NCI-H2227 treated with DMSO at 0.1 percent for 48 hours (cell line): Measurements from ENCODE around the gene PPAN.

Experiments
- DNase-seq: peaks from one replicate; lab custom pipeline; 2025; lab: John Stamatoyannopoulos, UW

PPAN gene

DNA sequence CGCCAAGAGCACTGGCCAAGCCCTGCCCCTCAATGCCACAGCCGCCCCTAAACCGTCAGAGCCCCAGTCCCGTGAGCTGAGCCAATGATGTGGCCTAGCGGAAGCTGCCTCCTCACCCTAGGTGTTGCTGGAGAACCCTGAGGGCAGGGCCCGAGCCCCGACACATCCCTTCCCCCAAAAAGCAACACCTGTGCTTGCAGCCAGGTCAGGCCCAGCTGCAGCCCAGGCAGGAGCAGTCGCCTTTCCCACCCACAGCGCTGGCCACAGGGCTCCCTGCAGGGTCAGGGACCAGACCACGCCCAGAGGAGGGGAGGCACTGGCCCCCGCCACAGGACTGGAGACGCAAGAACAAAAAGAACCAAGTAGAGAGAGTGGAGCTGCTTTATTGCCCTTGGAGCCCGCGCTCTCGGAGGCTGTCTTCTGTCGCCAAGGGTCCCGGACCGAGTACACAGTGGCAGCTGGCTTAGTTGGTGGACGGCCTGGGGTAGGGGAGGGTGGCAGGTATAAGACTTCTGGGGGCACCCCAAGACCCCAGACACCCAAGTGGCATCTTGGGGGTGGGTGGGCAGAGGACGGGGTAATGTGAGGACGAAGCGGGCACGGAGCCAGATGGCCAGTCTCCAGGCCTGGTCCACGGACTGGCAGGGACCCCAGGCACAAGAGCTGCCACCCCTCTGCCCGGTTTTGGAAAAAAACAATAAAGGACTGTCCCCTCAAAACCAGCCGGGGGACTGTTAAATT lies 8.7 kb downstream of the PPAN start:
- DNase-seq: no peak

- DNase-seq: no peak
Observed at GRCh38 chr19:10115392-10116084, 9.4 kb downstream of the PPAN start.

DNA sequence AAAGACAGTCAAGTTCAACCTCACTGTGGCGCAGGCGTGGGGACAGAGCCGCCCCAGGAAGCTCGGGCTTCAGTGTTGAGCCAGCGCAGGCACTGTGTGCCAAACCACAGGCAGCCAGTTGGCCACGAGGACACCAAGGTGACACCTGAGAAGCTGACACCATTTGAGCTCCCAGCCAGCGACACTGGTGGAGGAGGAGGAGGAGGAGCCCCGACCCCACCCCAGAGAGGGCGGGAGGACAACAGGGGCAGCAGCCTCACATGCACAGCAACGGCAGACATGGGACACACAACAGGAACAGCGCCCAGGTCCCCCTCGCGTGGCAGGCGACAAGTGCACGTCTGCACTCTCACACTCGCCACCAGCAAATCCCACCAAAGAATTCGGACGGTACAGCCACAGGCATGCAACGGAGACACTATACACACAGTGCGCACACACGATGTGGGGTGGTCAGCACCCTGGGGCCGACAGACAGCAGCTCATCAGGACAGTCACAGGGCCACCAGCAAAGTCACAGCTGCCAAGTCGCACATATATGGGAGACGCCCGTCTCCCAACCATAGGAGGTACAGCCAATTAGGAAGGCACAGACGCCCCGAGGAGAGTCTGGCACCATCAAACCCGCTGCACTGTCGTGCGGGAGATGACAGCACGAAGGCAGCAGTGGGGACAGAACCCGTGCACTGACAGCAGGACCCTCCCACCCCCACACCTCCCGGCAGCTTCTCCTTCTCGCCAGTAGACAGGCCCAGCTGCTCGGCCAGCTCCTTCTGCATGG lies 10.1 kb downstream of the PPAN start:
- no peak for DNase-seq

DNA sequence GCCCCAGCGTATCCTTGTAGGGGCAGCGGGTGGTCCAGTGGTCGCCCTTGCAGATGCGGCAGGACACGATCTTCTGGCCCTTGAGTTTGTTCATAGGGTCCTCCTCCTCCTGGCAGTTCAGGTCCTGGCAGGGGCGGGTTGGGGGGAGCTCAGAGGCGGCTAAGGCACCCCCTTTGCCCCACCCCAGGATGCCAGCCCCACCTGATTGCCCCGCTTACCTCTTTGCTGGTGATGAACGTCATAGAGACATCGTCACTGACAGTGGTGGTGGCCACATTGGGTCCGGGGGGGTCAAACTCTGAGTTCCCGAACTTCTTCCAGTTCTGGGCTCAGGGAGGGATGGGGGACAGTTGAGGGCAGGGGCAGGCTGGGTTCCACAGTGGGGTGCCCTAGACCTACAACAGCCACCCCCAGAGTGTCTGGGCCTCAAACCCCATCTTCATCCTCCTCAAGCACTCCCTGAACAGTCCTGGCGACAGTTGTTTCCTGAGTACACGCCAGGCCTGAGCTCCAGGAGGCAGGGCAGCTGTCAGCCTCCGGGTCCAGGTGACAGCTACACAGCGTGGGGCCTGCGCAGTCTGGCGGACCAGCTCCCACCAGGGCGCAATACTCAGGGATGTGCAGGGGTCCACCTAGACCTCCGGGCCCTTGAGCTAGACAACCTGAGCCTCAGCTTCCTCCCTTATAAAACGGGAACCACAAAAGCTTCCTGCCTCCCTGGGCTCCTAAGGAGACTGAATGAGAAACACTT lies 10.9 kb downstream of the PPAN start:
- DNase-seq: no peak

DNA sequence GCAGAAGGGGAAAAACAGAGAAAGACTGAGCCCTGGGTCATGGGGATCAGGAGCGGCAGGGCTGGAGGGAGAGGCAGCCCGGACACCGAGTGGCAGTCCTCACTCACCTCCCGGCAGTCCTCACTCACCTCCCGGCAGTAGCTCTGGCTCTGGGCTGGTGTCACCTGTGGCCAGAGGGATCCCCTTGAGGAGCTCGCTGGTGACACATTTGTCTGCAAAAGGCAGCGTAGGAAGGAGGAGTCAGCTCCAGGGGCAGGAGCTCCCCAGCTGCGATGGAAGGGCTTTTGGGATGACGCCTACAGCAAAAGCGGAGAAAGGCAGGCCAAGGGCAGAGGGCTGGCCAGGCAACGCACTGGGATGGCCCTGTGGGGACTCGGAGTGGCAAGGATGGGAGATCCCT lies 12.8 kb downstream of the PPAN start:
- no peak for DNase-seq

DNA sequence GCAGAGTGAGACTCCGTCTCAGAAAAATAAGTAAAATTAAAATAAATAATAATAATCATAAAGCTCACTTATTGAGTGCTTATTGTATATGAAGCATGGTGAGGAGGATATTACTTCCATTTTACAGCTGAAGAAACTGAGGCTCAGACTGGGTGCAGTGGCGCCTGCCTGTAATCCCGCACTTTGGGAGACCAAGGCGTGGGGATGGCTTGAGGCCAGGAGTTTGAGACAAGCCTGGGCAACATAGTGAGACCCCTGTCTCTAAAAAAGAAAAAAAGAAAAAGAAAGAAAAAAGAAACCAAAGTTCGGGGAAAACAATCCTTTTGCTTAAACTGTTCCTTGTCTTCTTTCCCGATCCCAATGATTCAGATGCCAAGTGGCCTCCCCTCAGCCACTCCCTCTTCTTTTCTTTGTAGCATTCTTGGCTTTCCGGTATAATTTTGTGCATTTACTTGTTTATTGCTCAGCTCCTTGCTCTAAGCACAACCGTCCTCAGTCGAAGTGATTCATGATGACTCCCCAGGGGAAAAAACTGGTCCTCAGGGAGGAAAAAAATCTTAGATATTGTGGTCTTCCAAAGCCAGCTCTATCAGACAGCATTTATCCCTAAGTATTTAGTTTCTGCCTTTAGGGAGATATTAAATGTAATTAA lies 14.5 kb downstream of the PPAN start:
- no peak for DNase-seq

DNA sequence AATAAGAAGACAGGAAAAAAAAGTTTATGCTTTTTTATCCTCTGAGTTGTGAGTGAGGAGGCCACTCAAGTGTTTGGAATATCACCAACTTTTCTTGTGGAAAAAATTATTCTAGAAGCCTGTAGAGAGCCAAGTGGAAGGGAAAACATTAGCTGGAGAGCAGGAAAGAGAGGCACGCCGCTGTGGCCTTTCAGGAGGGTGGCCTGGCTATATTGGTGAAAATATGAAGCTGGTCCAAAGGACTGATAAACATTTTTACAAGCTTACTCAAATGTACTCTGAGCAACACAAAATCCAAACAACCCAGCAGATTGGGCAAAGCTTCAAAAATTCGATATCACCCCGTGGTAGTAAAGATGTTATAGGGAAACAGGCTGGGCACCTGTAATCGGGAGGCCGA lies 15.9 kb downstream of the PPAN start:
- DNase-seq: no peak

GRCh38 chr19:10124429-10124828 lies 18.3 kb downstream of the PPAN start:
- no peak for DNase-seq

DNA sequence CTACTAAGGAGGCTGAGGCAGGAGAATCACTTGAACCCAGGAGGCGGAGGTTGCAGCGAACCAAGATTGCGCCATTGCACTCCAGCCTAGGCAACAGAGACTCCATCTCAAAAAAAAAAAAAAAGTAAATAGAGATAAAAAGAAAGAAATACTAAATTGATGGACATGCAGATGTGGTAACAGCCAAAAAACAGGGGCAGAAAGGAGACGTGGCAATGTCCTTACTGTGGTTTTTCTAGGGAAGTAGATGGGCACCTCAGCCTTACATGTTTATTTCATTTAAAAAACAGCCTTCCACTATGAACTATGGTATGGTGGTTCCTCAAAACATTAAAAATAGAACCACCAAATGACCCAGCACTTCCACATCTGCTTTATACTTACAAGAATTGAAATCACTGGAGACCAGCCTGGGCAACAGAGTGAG lies 20.1 kb downstream of the PPAN start:
- no peak for DNase-seq

DNA sequence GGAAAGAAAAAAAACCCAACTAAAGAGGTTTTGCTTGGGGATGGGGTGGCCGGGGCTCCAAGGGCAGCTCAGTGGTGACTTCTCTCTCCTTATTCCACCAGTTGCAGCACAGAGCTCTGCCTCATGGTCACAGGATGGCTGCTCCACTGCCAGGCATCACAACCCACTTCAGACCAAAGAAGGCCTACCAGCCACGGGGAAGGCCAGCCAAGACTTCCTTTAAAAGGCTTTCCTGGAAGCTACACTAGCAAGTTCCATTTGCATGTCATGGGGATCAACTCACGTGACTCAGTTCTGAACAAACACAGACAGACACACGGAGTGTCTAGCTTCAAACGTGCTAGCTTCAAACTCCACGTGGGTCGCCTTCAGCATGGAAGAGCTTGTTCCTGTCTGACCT lies 26.7 kb downstream of the PPAN start:
- DNase-seq: no peak

GRCh38 chr19:10133596-10133995 lies 27.4 kb downstream of the PPAN start:
- no peak for DNase-seq

DNA sequence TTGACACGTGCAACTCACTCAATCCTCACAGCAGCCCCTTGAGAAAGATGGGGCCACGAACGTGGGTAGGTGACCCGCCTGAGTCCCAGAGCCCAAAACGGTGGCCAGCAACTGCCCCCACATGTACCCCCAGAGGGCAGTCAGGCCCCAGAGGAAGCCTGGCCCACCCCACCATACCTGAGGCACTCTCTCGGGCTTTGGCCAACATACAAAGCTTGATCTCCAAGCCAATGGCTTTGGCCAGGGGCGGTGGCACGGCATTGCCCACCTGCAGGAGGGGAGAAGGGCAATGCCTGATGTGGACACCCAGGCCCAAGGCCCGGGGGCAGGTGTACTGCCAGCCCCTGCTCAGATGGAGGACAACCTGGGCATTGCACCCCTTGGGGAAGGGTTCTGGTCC lies 27.9 kb downstream of the PPAN start:
- DNase-seq: no peak

- DNase-seq: no peak
Observed at GRCh38 chr19:10135551-10136334, 29.6 kb downstream of the PPAN start.

DNA sequence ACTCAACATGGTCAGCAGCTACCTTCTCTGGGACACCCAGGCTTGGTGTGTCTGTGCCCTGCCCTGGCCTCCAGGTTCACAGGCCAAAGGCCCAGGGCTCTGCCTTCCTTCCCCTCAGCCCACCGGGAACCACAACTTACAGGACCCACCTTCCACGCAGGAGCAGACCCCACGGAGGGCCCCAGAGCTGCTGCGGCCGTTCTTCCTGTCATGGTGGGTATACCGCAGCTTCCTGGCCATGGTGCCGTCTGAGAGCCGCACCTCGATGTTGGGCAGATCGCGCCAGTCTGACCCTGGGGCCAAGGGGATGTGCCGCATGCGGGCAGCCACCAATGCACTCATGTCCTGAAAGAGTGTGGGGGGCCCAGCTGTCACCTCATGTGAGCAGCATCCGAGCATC lies 30.8 kb downstream of the PPAN start:
- DNase-seq: no peak

DNA sequence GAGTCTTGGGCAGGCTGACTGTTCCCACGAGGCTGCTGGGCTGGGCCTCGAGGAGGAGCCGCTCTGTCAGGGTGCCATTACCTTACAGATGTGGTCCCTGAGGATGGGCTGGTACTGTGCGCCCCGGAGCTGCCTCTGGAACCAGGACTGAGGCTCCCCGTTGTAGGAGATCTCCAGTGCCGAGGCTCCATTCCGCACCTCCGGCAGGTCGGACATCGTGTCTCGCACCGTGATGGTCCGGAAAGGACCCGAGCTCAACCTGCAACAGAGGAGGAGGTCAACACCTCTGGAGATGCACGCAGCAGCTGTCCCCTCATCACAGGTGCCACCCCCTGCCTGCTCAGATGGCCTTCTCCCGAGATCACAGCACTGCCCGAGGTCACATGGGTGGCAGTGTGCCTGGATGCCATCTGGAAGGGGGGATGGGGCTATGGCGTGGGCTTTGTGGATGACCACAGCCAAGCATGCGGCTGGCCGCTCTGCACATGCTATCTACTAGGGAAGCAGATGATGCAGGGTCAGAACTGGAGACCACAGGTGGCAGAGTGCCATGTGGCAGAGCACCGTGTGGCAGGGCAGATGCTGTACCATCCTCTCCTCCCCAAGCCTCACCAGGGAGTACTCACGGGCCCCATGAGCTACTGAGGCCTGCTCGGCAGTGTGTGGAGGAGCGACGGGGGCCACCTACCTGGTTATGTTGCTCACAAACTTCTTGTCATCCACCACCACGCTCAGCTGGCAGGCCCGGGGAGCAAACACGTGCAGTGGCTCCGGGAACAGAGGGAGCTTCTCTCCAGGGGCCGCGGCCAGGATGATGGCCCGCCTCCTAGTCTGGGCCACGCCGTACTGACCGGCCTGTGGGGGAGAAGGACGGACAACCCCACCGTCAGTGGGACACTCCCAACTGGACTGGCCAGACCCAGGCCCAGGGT lies 31.9 kb downstream of the PPAN start:
- DNase-seq: no peak

DNA sequence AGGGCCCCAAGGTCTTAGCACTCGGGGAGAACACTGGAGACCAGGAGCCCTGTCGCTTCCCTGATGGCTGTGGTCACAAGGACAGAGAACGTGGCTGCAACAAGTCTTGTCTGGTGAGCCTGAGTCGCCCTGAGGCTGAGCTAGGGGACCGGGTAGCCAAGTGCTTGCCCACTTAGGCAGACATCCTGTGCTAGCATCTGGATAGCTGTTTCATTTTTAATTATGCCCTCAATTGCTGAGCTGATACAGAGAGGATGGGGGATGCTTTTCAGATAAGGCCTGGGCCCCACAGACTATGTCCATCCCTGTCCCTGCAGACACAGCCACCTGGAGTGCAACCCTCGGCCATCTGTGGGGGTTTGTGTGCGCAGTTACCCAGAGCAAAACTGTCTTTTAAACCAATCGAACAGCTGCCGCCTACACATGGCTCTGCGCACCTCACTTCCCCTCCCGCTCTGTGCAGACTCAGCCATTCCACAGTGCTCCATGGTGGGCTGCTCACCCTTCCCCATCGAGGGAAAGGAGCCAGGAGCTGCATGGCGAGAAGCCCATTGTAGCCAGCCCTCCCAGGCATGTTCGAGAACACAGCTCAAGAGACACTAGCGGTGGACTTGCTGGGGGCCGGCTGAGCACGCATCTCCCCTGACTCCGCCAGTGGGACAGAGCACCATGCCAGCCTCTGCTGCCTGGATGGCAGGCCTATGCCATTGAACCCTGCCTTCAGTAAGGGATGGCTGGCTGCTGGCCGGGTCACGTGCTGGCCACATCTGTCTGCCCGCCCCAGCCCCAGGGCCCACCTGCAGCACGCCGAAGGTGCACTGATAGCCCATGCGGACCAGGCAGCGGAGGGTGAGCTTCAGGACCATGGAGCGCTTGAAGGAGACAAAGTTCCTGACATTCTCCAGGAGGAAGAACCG lies 33.0 kb downstream of the PPAN start:
- DNase-seq: no peak

DNA sequence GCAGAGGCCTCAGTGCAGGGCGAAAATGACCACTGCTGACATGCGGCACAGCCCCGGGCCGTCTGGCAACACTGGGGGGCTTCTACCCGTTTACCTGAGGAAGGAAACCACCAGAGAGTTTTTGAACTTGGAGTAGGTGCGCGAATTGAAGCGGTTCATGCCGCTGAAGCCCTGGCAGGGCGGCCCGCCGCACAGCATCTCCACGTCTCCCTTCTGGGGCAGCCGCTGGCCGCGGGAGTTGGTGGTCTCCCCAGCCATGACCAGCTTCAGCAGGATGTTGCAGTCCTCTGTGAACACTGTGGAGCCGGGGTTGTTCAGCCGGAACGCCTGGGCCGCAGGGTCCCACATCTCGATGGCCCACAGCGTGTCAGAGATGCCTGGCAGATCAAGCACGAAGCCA lies 33.8 kb downstream of the PPAN start:
- DNase-seq: no peak

- no peak for DNase-seq
Observed at GRCh38 chr19:10141479-10141878, 35.3 kb downstream of the PPAN start.

- no peak for DNase-seq
Observed at GRCh38 chr19:10141973-10142372, 35.8 kb downstream of the PPAN start.
